ENCODE measurements around the gene ZNF234. TPM values are rescaled to one million over a fixed set of nuclear protein-coding genes. Genes with fewer than 3 reads are reported as not detected.
A peak's percentile ranks its signal among the peaks of the same experiment; 100 is the strongest.

The ZNF234 gene
- total RNA-seq: 4.7 and 5.7 TPM in 2 replicates

DNA sequence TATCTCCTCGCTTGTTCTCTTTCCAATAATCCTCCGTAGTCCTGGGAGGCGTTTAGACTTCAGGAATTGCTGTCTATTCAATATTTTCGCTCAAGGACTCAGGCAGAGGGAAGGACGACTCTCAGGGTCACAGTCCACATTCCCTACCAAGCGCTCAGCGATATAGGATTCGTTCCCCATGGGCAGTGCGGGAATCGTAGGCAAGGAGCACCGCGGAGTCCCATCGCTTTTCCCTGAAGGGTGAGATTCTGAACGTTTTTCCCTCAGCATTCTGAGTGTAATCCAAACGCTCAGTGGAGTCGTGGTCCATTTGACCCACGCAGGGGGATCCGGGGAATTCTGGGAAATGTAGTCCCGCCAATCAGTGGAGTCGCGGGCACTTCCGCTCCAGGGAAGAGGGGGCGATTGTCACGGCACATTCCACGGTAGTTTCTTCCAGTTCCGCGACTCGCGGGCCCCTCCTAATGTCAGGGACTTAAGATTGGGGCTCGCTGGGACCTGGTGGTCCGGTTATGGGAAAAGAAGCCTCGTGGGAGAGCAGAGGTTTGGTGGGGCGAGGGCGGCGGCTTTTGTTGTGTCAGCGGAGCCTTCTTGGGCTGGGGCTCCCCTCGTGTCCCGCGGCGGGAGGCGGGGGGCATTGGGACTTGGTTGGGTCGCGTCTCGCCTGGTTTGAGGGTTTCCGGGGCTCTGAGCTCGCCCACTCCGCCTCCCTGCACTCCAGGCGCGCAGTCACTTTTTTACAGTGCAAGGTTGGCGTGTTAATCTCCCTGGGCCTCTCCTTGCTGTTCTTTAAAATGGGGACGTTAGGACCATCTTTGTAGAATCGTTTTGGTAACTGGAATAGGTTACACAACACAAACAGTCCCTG lies at the start of gene ZNF234:
Gene ZNF234, plus strand, starts transcription at position 364 of the 868 bp plus-strand sequence. CDS start 3,079 bp downstream, outside the sequence.
- Histone ChIP-seq H3K4me3 (ENCODE audit: low read depth, low read length) (peak within 1 kb of the TSS; percentile 75), H3K27me3 (ENCODE audit: control insufficient read depth, insufficient read depth, low read length) (no peaks in the 10 kb centered on the region), H3K36me3 (ENCODE audit: control insufficient read depth, insufficient read depth, low read length) (no peaks in the 10 kb centered on the region)
- DNase-seq (ENCODE audit: low read depth): peak; percentile 55
- TF ChIP-seq CTCF (IDR thresholded peaks at IDR 0.05; ENCODE audit: insufficient read depth, low read length, poor library complexity, severe bottlenecking): no peak

- no peak for DNase-seq (ENCODE audit: low read depth)
- H3K36me3 ChIP-seq (ENCODE audit: control insufficient read depth, insufficient read depth, low read length): no peaks in the 10 kb centered on the region
Measured at GRCh38 chr19:44092108-44092507, 49.2 kb upstream of the ZNF234 start.

GRCh38 chr19:44093931-44094765 lies 47.2 kb upstream of the ZNF234 start, which contains the start of gene ZNF224:
TSS of gene ZNF224 (plus strand) at chr19:44094361. CDS start at chr19:44097874, 3,513 bp downstream.
- no peak for TF ChIP-seq CTCF (IDR thresholded peaks at IDR 0.05; ENCODE audit: insufficient read depth, low read length, poor library complexity, severe bottlenecking)
- no peaks in the 10 kb centered on the region for H3K36me3 ChIP-seq (ENCODE audit: control insufficient read depth, insufficient read depth, low read length)
- peak within 1 kb of the TSS; percentile 94 for H3K4me3 ChIP-seq (ENCODE audit: low read depth, low read length)
- DNase-seq (ENCODE audit: low read depth): peak; percentile 76
- H3K27me3 ChIP-seq (ENCODE audit: control insufficient read depth, insufficient read depth, low read length): no peaks in the 10 kb centered on the region

More at GRCh38 chr19:44092108-44092507, 49.2 kb upstream of the ZNF234 start:
- no peaks in the 10 kb centered on the region for H3K27me3 ChIP-seq (ENCODE audit: control insufficient read depth, insufficient read depth, low read length)
- no peak for TF ChIP-seq CTCF (IDR thresholded peaks at IDR 0.05; ENCODE audit: insufficient read depth, low read length, poor library complexity, severe bottlenecking)
- H3K4me3 ChIP-seq (ENCODE audit: low read depth, low read length): no peak overlapping the region

DNA sequence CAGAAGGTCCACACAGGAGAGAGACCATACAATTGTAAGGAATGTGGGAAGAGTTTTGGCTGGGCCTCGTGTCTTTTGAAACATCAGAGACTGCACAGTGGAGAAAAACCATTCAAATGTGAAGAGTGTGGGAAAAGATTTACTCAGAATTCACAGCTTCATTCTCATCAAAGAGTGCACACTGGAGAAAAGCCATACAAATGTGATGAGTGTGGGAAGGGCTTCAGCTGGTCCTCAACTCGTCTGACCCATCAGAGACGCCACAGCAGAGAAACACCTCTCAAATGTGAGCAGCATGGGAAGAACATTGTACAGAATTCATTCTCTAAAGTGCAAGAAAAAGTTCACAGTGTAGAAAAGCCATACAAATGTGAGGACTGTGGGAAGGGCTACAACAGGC lies 33.6 kb upstream of the ZNF234 start:
- TF ChIP-seq CTCF (IDR thresholded peaks at IDR 0.05; ENCODE audit: insufficient read depth, low read length, poor library complexity, severe bottlenecking): no peak
- no peak overlapping the region for H3K4me3 ChIP-seq (ENCODE audit: low read depth, low read length)
- no peak for DNase-seq (ENCODE audit: low read depth)
- H3K36me3 ChIP-seq (ENCODE audit: control insufficient read depth, insufficient read depth, low read length): no peaks in the 10 kb centered on the region
- H3K27me3 ChIP-seq (ENCODE audit: control insufficient read depth, insufficient read depth, low read length): no peaks in the 10 kb centered on the region

DNA sequence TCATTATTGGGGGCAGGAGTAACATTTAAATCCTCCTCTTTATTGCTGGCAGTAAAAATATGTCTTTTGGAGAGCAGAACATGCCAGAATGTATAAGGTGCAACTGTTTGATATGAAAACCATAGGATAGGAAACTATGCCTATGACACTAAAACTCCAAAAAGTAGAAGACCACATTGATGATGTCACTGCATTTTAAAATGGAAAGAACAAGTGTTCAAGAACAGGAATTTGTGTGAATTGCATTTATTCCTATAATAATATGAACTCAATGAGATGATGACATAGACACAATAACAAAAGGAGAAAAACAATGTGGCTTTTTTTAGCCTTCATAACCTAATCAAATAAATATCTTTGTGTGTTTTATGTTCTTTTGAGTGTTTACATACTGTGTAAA lies 31.9 kb upstream of the ZNF234 start:
- no peak for DNase-seq (ENCODE audit: low read depth)
- Histone ChIP-seq H3K27me3 (ENCODE audit: control insufficient read depth, insufficient read depth, low read length) (no peaks in the 10 kb centered on the region), H3K36me3 (ENCODE audit: control insufficient read depth, insufficient read depth, low read length) (no peaks in the 10 kb centered on the region), H3K4me3 (ENCODE audit: low read depth, low read length) (no peak overlapping the region)
- TF ChIP-seq CTCF (IDR thresholded peaks at IDR 0.05; ENCODE audit: insufficient read depth, low read length, poor library complexity, severe bottlenecking): no peak
